Fibroblast of lung (primary cell): ENCODE measurements around the gene GLA. TPM values are rescaled to one million over a fixed set of nuclear protein-coding genes. Genes with fewer than 3 reads are reported as not detected.
A peak's percentile ranks its signal among the peaks of the same experiment; 100 is the strongest.

ENCODE experiments used
- DNase-seq, 2 donors: peaks; one replicate each; pipeline versions ENCODE4 v3.0.0 to v3.0.0-alpha.2; 2010; ENCODE audit warnings: low read depth in 2 of 2
- H2AFZ ChIP-seq: 2 replicates; pipeline ENCODE4 v1.5.1; 2012; ENCODE audit warnings: low read length, control low read depth, inconsistent platforms
- H3K27ac ChIP-seq: 2 replicates; pipeline ENCODE4 v1.5.1; 2011; ENCODE audit warnings: low read length, control low read depth; ENCODE audit not compliant: insufficient read depth
- H3K27me3 ChIP-seq: 2 replicates; pipeline ENCODE4 v1.5.1; 2011; ENCODE audit warnings: mild to moderate bottlenecking, low read length; ENCODE audit not compliant: control insufficient read depth, insufficient read depth
- H3K36me3 ChIP-seq: 2 replicates; pipeline ENCODE4 v1.5.1; 2011; ENCODE audit warnings: low read length; ENCODE audit not compliant: control insufficient read depth, insufficient read depth
- H3K4me1 ChIP-seq: 2 replicates; pipeline ENCODE4 v1.5.1; 2011; ENCODE audit warnings: low read length; ENCODE audit not compliant: control insufficient read depth, insufficient read depth; ENCODE audit errors: extremely low read depth
- H3K4me2 ChIP-seq: 2 replicates; pipeline ENCODE4 v1.5.1; 2011; ENCODE audit warnings: low read length, control low read depth; ENCODE audit not compliant: insufficient read depth; ENCODE audit errors: extremely low read depth
- H3K4me3 ChIP-seq, 4 experiments: fragments of 200-600 bp in 1 of 4; sonication (generic) in 1 of 4; replicated peaks in 1 of 4; 2 replicates each; pipeline ENCODE4 v1.5.1; 2011 to 2016; ENCODE audit warnings: low read length in 4 of 4, low read depth in 3 of 4, mild to moderate bottlenecking in 3 of 4, control low read depth in 2 of 4, inconsistent platforms in 1 of 4, mixed read lengths in 1 of 4; ENCODE audit not compliant: insufficient read depth in 1 of 4; ENCODE audit errors: control extremely low read depth in 1 of 4
- H3K79me2 ChIP-seq: 2 replicates; pipeline ENCODE4 v1.5.1; 2012; ENCODE audit warnings: mild to moderate bottlenecking, low read length, inconsistent platforms; ENCODE audit not compliant: control insufficient read depth, insufficient read depth
- H3K9ac ChIP-seq: 2 replicates; pipeline ENCODE4 v1.5.1; 2011; ENCODE audit warnings: mild to moderate bottlenecking, low read length, control low read depth; ENCODE audit not compliant: insufficient read depth
- H3K9me3 ChIP-seq: 2 replicates; pipeline ENCODE4 v1.5.1; 2012; ENCODE audit warnings: low read depth, low read length; ENCODE audit not compliant: control insufficient read depth, insufficient read depth
- H4K20me1 ChIP-seq: 2 replicates; pipeline ENCODE4 v1.5.1; 2011; ENCODE audit warnings: low read length; ENCODE audit not compliant: control insufficient read depth, insufficient read depth; ENCODE audit errors: extremely low read depth
- CTCF ChIP-seq, 2 donors: IDR thresholded peaks in 1 of 2; conservative IDR thresholded peaks in 1 of 2; 1 replicate in 1 of 2; 2 replicates in 1 of 2; pipeline ENCODE4 v1.5.1; 2011 to 2012; ENCODE audit warnings: low read length in 2 of 2, control low read depth in 1 of 2, inconsistent platforms in 1 of 2, low read depth in 1 of 2, mild to moderate bottlenecking in 1 of 2
- EZH2 ChIP-seq: IDR thresholded peaks from 2 replicates; pipeline ENCODE4 v1.5.1; 2012; ENCODE audit warnings: low read length, control low read depth, mild to moderate bottlenecking; ENCODE audit errors: missing control alignments
- polyA plus RNA-seq, 2 donors: library from polyadenylated mRNA; depleted of rRNA in 1 of 2; stranded (reverse) in 1 of 2; unstranded in 1 of 2; fragments of >200 nt; gene quantifications; 2 replicates each; pipeline ENCODE4 v1.2.1, GENCODE V29; 2011 to 2012; ENCODE audit warnings: missing spikeins in 1 of 2
- total RNA-seq: library from RNA; depleted of rRNA; stranded (reverse); fragments of >200 nt; gene quantifications from 2 replicates; pipeline ENCODE4 v1.2.1, GENCODE V29; 2014

GLA gene
- total and polyA plus RNA-seq, 2 donors (not counting 1 experiment from before 2014, with no cell fraction given), result 19.3 to 23.1 TPM

GRCh38 chrX:101357166-101357795, 50.4 kb downstream of the GLA start:
- no peaks in the 10 kb centered on the region for H3K27me3 ChIP-seq
- no peak overlapping the region for H3K4me3 ChIP-seq
- H4K20me1 ChIP-seq, result no peaks in the 10 kb centered on the region
- H3K4me1 ChIP-seq, result no peaks in the 10 kb centered on the region
- TF ChIP-seq EZH2 (no peak), CTCF (conservative IDR thresholded peaks at IDR 0.05 in 1 of 2, IDR thresholded peaks at IDR 0.05 in 1 of 2; ENCODE audit: low read depth in 1 of 2, low read length in 2 of 2) (peak; percentile 28 to 42)
- H3K9me3 ChIP-seq, result no peaks in the 10 kb centered on the region
- DNase-seq, result peak in 1 of 2 donors; percentile 2
- H2AFZ ChIP-seq, result no peak overlapping the region
- H3K9ac ChIP-seq, result no peak overlapping the region
- H3K36me3 ChIP-seq, result no peaks in the 10 kb centered on the region
- no peak overlapping the region for H3K4me2 ChIP-seq
- no peaks in the 10 kb centered on the region for H3K79me2 ChIP-seq
- no peak overlapping the region for H3K27ac ChIP-seq

GRCh38 chrX:101349193-101349562, 58.5 kb downstream of the GLA start:
- Histone ChIP-seq H3K79me2 (peaks cover 13% of the 10 kb centered on the region), H3K9ac (no peak overlapping the region), H3K4me1 (peaks cover 2% of the 10 kb centered on the region), H3K36me3 (no peaks in the 10 kb centered on the region), H4K20me1 (no peaks in the 10 kb centered on the region), H2AFZ (no peak overlapping the region), H3K4me3 (peak overlapping the region; percentile 50 to 72 (median 70)), H3K4me2 (peak overlapping the region; percentile 62), H3K9me3 (no peaks in the 10 kb centered on the region), H3K27ac (peak overlapping the region; percentile 74), H3K27me3 (no peaks in the 10 kb centered on the region)
- no peak for DNase-seq
- no peak for TF ChIP-seq CTCF (conservative IDR thresholded peaks at IDR 0.05 in 1 of 2, IDR thresholded peaks at IDR 0.05 in 1 of 2; ENCODE audit: low read depth in 1 of 2, low read length in 2 of 2)

- Histone ChIP-seq H3K4me1 (peaks cover 2% of the 10 kb centered on the region), H3K4me3 (peak within 1 kb of the TSS; percentile 50 to 72 (median 70)), H3K4me2 (peak within 1 kb of the TSS; percentile 64), H3K79me2 (peaks cover 13% of the 10 kb centered on the region), H3K36me3 (no peaks in the 10 kb centered on the region), H2AFZ (peak within 1 kb of the TSS; percentile 71), H3K27me3 (no peaks in the 10 kb centered on the region), H3K9me3 (no peaks in the 10 kb centered on the region), H3K9ac (peak within 1 kb of the TSS; percentile 68), H4K20me1 (no peaks in the 10 kb centered on the region), H3K27ac (peak within 1 kb of the TSS; percentile 74)
- peak; percentile 63 to 68 for DNase-seq
- TF ChIP-seq EZH2 (no peak), CTCF (conservative IDR thresholded peaks at IDR 0.05 in 1 of 2, IDR thresholded peaks at IDR 0.05 in 1 of 2; ENCODE audit: low read depth in 1 of 2, low read length in 2 of 2) (no peak)
These were observed 59.1 kb downstream of the GLA start, which contains the start of gene TIMM8A for GRCh38 chrX:101348452-101349192. Gene TIMM8A (minus strand): TSS chrX:101348742. CDS start chrX:101348664, 78 bp downstream.
